Natural killer cell treated with Interleukin-12 subunit alpha and Interleukin-12 subunit beta and Interleukin-15 and Interleukin-18, amount 100 ng/mL, for 72 hours (primary cell): ENCODE measurements around the gene CRK. TPM values are rescaled to one million over a fixed set of nuclear protein-coding genes. Genes with fewer than 3 reads are reported as not detected.

ENCODE experiments used
- ATAC-seq, 2 donors: fragments of 150-1000 bp; cut with Tn5 transposase in 1 of 2; sonication (Bioruptor Pico), chemical (Tn5 transposase) in 1 of 2; 2 replicates each; pipeline ENCODE4 v1.10.0; 2021
- DNase-seq: peaks from one replicate; pipeline ENCODE4 v3.0.0; 2022; ENCODE audit warnings: low spot score
- H3K27ac Mint-ChIP-seq, 2 donors: 1 replicate in 1 of 2; 2 replicates in 1 of 2; pipeline ENCODE4 v1.8.0; 2022; ENCODE audit warnings: mixed read lengths in 2 of 2, mild to moderate bottlenecking in 1 of 2, moderate library complexity in 1 of 2
- H3K27me3 Mint-ChIP-seq, 2 donors: 1 replicate in 1 of 2; 2 replicates in 1 of 2; pipeline ENCODE4 v1.8.0; 2022; ENCODE audit warnings: mixed read lengths in 2 of 2
- H3K36me3 Mint-ChIP-seq: one replicate; pipeline ENCODE4 v1.8.0; 2022; ENCODE audit warnings: mixed read lengths
- H3K4me1 Mint-ChIP-seq, 2 donors: 1 replicate in 1 of 2; 2 replicates in 1 of 2; pipeline ENCODE4 v1.8.0; 2022; ENCODE audit warnings: low read depth in 2 of 2, mixed read lengths in 2 of 2, mild to moderate bottlenecking in 1 of 2
- H3K4me3 Mint-ChIP-seq: one replicate; pipeline ENCODE4 v1.8.0; 2022; ENCODE audit warnings: mixed read lengths
- H3K9me3 Mint-ChIP-seq: 2 replicates; pipeline ENCODE4 v1.8.0; 2022; ENCODE audit warnings: mixed read lengths
- total RNA-seq, 2 donors: library from RNA; stranded (reverse); gene quantifications; one replicate each; pipeline ENCODE4 v1.2.3, GENCODE V29; 2022

CRK gene
- total RNA-seq, 2 donors from 2014 or later, result 18.1 to 36.4 TPM

DNA sequence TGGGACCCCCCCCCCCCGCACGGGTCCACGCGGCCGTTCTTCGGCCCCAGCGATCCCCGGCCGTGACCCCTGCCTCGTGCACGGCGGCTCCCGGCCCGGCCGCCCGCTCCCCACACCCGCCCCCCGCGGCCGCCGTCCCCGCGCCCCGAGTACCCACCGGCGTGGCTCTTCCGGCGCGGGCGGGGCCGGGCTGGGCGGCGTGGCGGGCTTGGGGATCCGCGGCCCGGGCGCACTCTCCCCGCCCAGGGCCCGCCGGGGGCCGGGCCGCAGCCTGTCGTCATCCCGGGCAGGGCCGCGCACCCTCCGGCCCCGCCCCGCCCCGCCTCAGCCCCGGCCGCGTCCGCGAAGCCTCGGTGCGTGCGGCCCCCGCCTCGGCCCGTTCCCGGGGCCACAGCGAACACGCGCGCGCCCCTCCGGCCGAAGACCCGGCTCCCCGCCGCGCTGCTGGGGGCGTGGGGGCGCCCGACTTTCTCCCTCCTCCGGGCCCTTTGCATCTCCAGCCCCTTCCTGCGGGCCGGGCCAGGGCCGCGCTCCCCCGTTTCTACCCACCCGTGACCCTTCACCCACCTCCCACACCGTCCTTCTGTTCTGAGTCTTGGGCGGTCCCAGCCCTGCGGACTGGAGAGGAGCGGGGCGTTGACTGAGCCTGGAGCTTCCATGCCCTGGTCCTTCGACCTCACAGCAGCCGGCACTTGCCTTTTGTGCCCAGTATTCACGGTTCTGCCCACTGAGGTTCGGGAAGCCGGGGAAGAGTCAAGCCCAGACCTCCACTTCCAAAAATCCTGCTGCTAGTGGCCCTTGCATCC, 35.6 kb upstream of the CRK start:
- H3K36me3 Mint-ChIP-seq, result no peaks in the 10 kb centered on the region
- ATAC-seq (peak; percentile 87 to 91), DNase-seq (peak; percentile 70)
- H3K4me1 Mint-ChIP-seq, result peaks cover 19 to 20% of the 10 kb centered on the region in 2 donors
- H3K27ac Mint-ChIP-seq, result no peak overlapping the region
- H3K4me3 Mint-ChIP-seq, result peak overlapping the region; percentile 81
- H3K27me3 Mint-ChIP-seq, result peaks cover 0 to 7% of the 10 kb centered on the region in 2 donors
- H3K9me3 Mint-ChIP-seq, result no peaks in the 10 kb centered on the region

DNA sequence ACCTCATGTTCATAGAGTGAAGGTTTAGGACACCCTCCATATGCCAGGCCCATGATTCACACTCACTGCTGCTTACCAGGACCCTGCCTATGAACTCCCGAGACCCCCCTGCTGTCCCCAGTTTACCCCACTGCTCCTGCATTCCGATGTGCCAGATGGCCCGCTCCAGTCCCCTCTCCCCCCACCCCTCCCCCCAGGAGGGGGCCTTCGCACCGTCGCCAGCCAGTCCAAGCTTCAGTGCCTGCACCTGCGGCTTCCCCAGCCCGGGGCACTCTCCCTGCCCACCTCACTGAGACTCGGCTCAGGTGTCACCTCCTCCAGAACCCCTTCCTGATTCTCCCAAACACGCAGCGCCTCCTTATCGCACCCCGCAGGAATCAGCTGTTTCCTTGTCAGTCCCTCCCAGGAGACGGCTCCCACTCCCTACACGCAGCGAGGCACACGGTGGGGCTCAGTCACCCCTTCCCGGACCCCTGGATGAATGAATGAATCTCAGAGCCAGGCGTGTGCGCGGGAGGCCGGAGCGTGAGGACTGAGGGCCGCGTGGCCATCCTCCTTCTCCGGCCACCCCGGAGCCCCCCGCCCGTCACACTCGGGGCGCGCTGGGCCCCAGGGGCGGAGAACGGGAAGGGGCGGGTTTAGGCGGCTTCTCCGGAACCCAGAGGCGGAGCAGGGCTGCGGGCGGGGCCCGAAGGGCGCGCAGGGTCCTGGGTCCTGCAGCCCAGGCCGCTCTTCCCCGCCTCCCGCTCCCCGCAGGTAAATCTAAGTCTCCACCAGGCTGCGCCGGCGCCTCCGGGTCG, 34.8 kb upstream of the CRK start:
- Mint-ChIP-seq H3K9me3 (no peaks in the 10 kb centered on the region), H3K27ac (no peak overlapping the region), H3K27me3 (peaks cover 0 to 7% of the 10 kb centered on the region in 2 donors), H3K4me1 (peaks cover 19 to 20% of the 10 kb centered on the region in 2 donors), H3K4me3 (peak overlapping the region; percentile 76), H3K36me3 (no peaks in the 10 kb centered on the region)
- ATAC-seq (peak; percentile 78 to 81), DNase-seq (peak; percentile 70)

DNA sequence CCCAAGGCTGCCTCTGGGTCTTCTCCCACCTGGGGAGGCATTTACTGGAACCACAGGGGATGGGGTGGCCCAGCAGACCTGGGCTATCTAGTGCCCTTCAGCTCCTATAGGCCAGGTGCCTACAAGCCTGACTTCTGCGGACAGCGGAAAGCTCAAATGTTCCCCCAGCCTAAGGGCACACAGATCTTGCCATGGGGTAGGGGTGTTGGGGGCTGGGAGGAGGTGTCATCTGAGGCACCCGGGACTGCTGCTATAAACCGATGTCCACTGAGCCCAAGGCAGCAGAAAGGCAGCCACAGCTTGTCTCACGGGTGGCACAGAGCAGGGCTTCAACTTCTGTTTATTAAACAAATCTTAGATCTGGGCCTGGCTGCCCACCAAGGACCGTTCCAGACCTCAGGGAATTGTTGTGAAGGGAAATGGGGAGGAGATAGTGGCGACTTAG, 32.8 kb upstream of the CRK start:
- Mint-ChIP-seq H3K27ac (peak overlapping the region in 1 of 2 donors; percentile 63), H3K27me3 (peaks cover 0 to 10% of the 10 kb centered on the region in 2 donors), H3K9me3 (no peaks in the 10 kb centered on the region), H3K4me1 (peaks cover 19 to 20% of the 10 kb centered on the region in 2 donors), H3K4me3 (peak overlapping the region; percentile 17), H3K36me3 (no peaks in the 10 kb centered on the region)
- DNase-seq, result no peak
- no peak for ATAC-seq

DNA sequence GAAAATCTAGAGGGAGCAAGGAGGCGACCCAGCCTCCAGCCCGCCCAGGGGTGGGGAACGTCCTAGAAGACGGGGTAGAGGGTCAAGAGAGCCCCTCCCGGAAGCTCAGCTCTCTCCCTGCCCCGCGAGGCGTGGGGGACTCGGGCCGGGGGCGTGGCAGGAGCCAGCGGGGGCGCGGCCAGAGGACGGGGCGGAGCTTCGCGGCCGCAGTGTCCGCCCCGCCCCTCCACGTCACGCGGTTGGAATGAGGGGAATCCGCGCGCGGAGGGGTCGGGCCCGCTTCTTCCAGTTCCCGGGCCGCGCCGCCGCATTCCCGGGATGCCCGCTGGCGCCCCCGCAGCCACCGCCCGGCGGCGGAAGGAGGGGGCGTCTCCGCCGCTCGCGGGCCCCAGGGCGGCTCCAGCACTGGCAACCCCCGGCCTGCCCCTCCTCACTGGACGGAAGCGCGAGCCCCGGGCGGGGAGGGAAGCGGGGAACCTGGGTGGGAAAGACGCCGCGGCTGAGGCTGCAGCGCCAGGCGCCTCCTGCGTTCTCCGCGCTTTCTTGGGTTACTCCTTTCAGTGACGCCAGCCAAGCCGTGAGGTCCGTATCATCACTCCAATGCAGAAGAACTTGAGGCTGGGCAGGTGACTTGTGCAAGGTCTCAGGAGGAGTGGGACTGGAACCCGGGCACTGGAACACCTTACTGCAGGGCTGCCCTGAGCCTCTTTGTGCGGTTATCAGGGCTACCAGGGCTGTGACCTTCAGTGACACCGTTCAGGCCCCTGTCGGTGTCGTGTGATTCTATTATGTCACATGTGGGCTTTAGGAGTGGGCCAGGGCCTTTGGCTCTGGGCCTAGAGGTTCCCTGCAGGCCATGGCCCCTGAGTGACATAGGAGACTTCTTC, 32.1 kb upstream of the CRK start:
- Mint-ChIP-seq H3K9me3 (no peaks in the 10 kb centered on the region), H3K27me3 (peaks cover 0 to 13% of the 10 kb centered on the region in 2 donors), H3K36me3 (no peaks in the 10 kb centered on the region), H3K4me1 (peaks cover 16 to 20% of the 10 kb centered on the region in 2 donors), H3K27ac (peak overlapping the region in 1 of 2 donors; percentile 77), H3K4me3 (peak overlapping the region; percentile 83)
- ATAC-seq, result peak; percentile 61 to 76
- peak; percentile 85 for DNase-seq

DNA sequence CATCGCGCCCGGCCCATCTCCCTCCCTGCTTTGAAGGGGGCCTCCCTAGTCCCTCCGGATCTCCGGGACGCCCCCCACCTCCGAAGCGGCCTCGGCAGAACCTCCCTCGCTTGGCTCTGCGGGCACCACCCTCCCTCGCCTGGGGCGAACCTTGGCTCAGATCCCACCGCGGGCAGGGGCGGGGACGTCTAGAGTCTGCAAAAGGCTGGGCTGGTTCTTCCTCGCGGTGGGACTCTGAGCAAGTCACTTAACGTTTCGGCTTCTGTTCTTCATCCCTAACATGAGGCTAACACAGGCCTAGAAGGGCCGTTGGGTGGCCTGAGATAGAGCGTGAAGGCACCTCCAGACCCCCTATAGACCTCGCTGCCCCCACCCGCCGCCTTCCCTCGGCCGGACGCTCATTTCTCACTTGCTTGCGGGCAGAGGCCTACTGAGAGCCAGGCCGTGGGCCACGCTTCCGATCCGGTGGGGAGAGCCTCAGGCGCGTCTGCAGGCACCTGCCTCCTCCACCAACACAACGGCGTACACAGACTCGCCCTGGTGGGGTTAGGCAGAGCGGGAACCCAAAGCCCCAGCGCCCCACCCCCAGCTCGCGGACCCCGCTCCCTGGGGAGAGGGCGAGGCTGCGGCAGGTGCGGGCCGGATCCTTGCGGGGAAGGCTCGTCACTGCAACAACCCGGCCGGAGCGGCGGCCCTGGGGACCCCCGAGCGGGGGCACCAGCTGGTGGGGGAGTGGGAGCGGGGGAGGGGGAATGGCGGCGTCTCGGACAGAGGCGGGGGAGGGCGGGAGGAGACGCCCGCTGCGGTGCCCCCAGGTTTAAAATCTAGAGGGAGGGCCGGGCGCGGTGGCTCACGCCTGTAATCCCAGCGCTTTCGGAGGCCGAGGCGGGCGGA, 31.0 kb upstream of the CRK start:
- peaks cover 12 to 17% of the 10 kb centered on the region in 2 donors for H3K4me1 Mint-ChIP-seq
- DNase-seq (peak; percentile 67), ATAC-seq (peak in 1 of 2 donors; percentile 10)
- H3K36me3 Mint-ChIP-seq, result no peaks in the 10 kb centered on the region
- H3K9me3 Mint-ChIP-seq, result no peaks in the 10 kb centered on the region
- H3K27ac Mint-ChIP-seq, result peak overlapping the region; percentile 56 to 77
- H3K27me3 Mint-ChIP-seq, result peaks cover 0 to 17% of the 10 kb centered on the region in 2 donors
- H3K4me3 Mint-ChIP-seq, result peak overlapping the region; percentile 83

DNA sequence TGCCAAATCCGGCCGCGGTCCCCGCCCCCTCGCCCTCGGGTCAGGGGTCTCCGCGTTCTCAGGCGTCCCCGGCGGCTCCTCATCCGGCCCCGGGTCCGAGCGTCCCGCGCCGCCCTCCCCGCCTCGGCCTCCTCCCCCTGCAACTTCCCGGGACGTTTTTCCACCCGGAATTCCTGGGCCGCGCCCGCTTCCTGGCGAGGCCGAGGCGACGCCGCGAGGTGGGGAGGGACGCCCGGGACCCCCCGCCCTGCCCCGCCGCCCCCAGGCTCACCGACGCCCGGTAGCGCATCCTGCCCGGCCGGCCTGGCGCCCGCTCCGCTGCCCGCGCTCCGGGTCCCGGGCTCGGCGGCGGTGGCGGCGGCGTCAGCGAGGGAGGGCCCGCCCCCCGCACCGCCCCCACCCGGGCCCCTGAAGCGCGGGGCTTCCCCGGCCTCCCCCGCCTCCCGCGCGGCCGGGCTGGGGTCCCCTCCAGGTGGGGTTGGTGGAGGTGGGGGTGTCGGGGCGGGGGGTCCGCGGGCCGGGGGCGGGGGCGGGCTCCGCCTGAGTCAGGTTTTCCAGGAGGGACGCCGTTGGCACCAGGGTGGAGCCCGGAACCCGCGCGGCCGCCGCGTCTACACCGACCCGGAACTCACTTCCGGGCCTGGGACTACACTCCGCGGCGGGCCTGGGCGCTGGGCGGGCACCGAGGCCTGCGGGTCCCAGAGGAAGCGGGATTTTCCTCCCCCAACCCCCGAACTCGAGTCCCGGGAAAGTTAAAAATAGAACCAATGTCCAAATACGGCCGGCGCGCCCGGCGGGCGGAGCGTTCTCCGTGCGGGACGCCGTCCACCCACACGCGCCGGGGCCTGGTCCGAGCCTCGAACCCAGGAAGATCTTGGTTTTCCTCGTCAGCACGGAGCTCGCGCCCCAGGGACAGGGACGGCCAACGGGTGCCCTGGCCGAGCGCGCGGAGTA, 29.7 kb upstream of the CRK start:
- no peaks in the 10 kb centered on the region for H3K36me3 Mint-ChIP-seq
- no peaks in the 10 kb centered on the region for H3K9me3 Mint-ChIP-seq
- ATAC-seq, result peak; percentile 64 to 73
- no peak overlapping the region for H3K27ac Mint-ChIP-seq
- H3K4me3 Mint-ChIP-seq, result peak overlapping the region; percentile 69
- peaks cover 7 to 14% of the 10 kb centered on the region in 2 donors for H3K4me1 Mint-ChIP-seq
- DNase-seq, result no peak
- H3K27me3 Mint-ChIP-seq, result peaks cover 0 to 24% of the 10 kb centered on the region in 2 donors

DNA sequence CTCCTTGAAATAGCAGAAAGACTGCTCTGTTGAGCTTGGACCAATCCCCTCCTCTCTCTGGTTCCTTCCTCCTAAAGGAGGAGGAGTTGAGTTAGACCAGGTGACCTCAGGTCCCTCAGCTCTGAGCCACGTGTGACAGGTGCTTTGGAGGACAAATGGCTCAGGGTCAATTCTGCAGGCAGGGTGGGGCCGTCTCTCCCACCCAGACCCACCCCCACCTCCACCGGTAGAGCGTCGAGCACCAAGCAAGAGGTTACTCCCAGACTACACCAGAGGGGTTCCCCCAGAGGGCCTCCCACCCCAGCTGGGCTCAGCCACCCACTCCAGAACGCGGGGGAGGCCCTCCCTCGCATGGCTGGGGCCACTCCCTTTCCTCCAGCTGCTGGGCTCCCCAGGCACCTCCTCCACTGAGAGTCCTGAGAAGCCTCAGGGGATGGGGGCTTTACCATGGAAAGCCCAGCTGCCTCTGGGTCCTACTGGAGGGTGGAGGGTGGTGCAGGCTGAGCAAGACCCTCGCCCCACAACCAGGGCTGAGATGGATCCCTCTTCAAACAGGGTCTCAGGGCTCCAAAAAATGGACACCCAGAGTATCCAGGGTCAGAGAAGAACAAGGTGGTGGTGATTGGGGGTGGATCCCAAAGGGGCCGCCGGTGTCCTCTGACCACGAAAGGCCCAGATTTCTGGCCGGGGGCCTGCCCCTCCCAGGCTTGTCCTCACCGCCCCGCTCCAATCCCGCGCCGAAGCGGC, 28.8 kb upstream of the CRK start:
- Mint-ChIP-seq H3K36me3 (no peaks in the 10 kb centered on the region), H3K27ac (no peak overlapping the region), H3K27me3 (peaks cover 0 to 20% of the 10 kb centered on the region in 2 donors), H3K9me3 (no peaks in the 10 kb centered on the region), H3K4me3 (peak overlapping the region; percentile 74), H3K4me1 (peaks cover 7 to 9% of the 10 kb centered on the region in 2 donors)
- DNase-seq (no peak), ATAC-seq (peak; percentile 26 to 46)

DNA sequence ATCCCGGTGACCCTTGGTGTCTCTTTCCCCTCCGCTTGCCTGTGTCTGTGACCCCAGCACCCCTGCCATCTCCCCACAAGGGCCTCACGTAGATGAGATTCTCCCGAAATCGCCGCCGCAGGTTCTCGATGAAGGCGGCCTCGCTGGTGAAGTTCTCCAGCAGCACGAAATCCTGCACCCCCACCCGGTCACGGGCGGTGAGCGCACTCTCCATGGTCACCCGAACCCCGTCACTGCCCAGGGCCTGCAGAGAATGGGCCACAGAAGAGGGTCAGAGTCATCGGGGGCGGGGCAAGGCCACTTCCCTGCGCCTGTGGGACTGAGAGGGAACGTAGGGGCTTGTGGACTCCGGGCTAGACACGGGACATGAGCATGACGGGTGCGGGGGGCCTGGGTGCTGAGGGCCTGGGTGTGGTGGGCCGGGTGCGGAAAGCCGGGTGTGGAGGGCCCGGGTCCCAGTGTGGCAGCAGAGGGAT, 28.1 kb upstream of the CRK start:
- DNase-seq, result no peak

DNA sequence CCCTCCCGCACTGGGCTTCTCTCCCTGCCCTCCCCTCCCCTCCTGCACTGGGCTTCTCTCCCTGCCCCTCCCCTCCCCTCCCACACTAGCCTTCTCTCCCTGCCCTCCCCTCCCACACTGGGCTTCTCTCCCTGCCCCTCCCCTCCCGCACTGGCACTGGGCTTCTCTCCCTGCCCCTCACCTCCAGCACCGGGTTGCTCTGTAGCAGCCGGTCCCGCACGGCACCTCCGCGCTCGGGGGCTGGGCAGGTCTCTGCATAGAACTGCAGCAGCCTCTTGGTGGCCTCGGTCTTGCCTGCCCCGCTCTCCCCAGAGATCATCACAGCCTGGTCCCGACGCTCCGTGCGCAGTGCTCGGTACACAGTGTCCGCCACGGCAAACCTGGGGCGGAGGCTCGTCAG, 26.6 kb upstream of the CRK start:
- H3K9me3 Mint-ChIP-seq, result no peaks in the 10 kb centered on the region
- no peaks in the 10 kb centered on the region for H3K36me3 Mint-ChIP-seq
- H3K4me1 Mint-ChIP-seq, result peaks cover 6 to 7% of the 10 kb centered on the region in 2 donors
- peaks cover 0 to 24% of the 10 kb centered on the region in 2 donors for H3K27me3 Mint-ChIP-seq
- no peak overlapping the region for H3K27ac Mint-ChIP-seq
- DNase-seq (no peak), ATAC-seq (no peak)
- H3K4me3 Mint-ChIP-seq, result no peak overlapping the region

More for the DNA sequence above, 28.1 kb upstream of the CRK start:
- peak overlapping the region; percentile 74 for H3K4me3 Mint-ChIP-seq
- H3K27me3 Mint-ChIP-seq, result peaks cover 0 to 20% of the 10 kb centered on the region in 2 donors
- no peak for ATAC-seq
- peaks cover 7 to 9% of the 10 kb centered on the region in 2 donors for H3K4me1 Mint-ChIP-seq
- no peaks in the 10 kb centered on the region for H3K9me3 Mint-ChIP-seq
- H3K36me3 Mint-ChIP-seq, result no peaks in the 10 kb centered on the region
- no peak overlapping the region for H3K27ac Mint-ChIP-seq

DNA sequence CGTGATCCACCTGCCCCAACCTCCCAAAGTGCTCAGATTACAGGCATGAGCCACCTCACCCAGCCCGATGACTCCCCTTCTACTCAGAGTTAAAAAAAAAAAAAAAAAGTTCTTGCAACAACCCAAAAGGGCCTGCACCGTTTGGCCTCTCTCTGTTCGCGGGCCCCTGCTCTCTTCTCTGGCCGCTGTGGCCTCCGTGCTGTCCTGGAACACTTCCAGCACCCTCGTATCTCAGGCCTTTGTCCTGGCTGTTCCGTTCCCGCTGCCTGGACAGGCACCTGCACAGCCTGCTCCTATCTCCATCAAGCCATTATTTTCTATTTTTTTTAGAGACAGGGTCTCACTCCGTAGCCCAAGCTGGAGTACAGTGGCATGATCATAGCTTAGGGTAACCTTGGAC, 25.7 kb upstream of the CRK start:
- DNase-seq (no peak), ATAC-seq (no peak)
- H3K4me1 Mint-ChIP-seq, result peaks cover 0 to under 1% of the 10 kb centered on the region in 2 donors
- H3K27me3 Mint-ChIP-seq, result peaks cover 0 to 24% of the 10 kb centered on the region in 2 donors
- no peaks in the 10 kb centered on the region for H3K9me3 Mint-ChIP-seq
- no peaks in the 10 kb centered on the region for H3K36me3 Mint-ChIP-seq
- H3K4me3 Mint-ChIP-seq, result no peak overlapping the region
- H3K27ac Mint-ChIP-seq, result no peak overlapping the region
